Esophagus squamous epithelium (tissue), 4 donors: ENCODE measurements around the gene BTNL8.

ENCODE experiments used
- POLR2A ChIP-seq, 4 donors: fragments of 450-650 bp; IDR thresholded peaks; one replicate each; pipeline ENCODE4 v1.6.1; 2017; ENCODE audit warnings: antibody characterized with exemption in 4 of 4, mild to moderate bottlenecking in 4 of 4, moderate library complexity in 3 of 4
- TF ChIP-seq, protein P1 (sequence below), 6 experiments: fragments of 450-650 bp in 4 of 6; fragments of 200-600 bp in 2 of 6; sonication (generic) in 2 of 6; IDR thresholded peaks; one replicate each; pipeline ENCODE4 v1.5.1; 2016 to 2019; ENCODE audit warnings: antibody characterized with exemption in 6 of 6, mild to moderate bottlenecking in 4 of 6, moderate library complexity in 4 of 6

DNA sequence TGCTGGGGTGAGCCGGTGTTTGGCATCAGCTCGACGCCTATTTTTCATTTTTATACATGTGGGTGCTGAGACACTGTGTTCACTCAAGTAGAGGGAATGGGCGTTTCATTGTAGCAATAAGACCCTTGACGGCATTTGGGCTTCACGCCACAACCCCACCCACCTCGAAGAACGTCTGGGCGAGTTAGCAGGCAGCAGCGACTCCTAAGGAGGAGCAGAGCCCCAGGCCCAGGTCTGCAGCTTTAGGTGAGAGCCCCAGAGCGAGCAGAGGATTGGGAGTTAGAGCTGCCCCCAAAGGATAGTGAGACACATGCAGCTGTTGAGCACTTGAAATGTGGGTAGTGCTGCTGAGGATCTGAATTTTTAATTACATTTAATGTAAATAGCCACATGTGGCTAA, 36.3 kb upstream of the BTNL8 start:
- TF ChIP-seq POLR2A (IDR thresholded peaks at IDR 0.05) = no peak
- TF ChIP-seq, protein P1, sequence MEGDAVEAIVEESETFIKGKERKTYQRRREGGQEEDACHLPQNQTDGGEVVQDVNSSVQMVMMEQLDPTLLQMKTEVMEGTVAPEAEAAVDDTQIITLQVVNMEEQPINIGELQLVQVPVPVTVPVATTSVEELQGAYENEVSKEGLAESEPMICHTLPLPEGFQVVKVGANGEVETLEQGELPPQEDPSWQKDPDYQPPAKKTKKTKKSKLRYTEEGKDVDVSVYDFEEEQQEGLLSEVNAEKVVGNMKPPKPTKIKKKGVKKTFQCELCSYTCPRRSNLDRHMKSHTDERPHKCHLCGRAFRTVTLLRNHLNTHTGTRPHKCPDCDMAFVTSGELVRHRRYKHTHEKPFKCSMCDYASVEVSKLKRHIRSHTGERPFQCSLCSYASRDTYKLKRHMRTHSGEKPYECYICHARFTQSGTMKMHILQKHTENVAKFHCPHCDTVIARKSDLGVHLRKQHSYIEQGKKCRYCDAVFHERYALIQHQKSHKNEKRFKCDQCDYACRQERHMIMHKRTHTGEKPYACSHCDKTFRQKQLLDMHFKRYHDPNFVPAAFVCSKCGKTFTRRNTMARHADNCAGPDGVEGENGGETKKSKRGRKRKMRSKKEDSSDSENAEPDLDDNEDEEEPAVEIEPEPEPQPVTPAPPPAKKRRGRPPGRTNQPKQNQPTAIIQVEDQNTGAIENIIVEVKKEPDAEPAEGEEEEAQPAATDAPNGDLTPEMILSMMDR (IDR thresholded peaks at IDR 0.05) = no peak
